Caki2 (cell line): Measurements from ENCODE around the gene CTPS2. TPM values are rescaled to one million over a fixed set of nuclear protein-coding genes. Genes with fewer than 3 reads are reported as not detected.
"Not testable (repeated sequence)": the region's sequence is repeated elsewhere in the genome, so short reads cannot be mapped to it uniquely, and the experiment has no call there.

ENCODE experiments used
- DNase-seq: peaks from one replicate; pipeline ENCODE4 v3.0.0-alpha.2; 2015; ENCODE audit warnings: low read depth
- in situ Hi-C: cut with HindIII; loops from 2 replicates; pipeline ENCODE4 v1.10.0; 2016; ENCODE audit warnings: low sequenced_read_pairs, low pct_unique_long_range_greater_than_20kb, mixed read lengths
- total RNA-seq: library from RNA; depleted of rRNA; stranded (reverse); fragments of >200 nt; shearing (Covaris generic); gene quantifications from 2 replicates; pipeline ENCODE4 v1.2.3, GENCODE V29; 2014; ENCODE audit warnings: low replicate concordance

CTPS2 gene
- total RNA-seq, 1 experiment from 2014 or later = 40.9 TPM

- in situ Hi-C loops = no loop called here
- no peak for DNase-seq
Observed at GRCh38 chrX:16587836-16588235, 124.6 kb downstream of the CTPS2 start.

- no peak for DNase-seq
- in situ Hi-C loops = no loop called here
Observed at GRCh38 chrX:16586377-16587112, 125.9 kb downstream of the CTPS2 start.

GRCh38 chrX:16585486-16586376, 126.7 kb downstream of the CTPS2 start:
- DNase-seq = no peak
- in situ Hi-C loops = no loop called here

GRCh38 chrX:16580004-16580797, 132.3 kb downstream of the CTPS2 start:
- in situ Hi-C loops, DNase-seq: not testable (repeated sequence)

GRCh38 chrX:16579517-16579916, 133.0 kb downstream of the CTPS2 start:
- in situ Hi-C loops = no loop called here
- no peak for DNase-seq

GRCh38 chrX:16578218-16578617, 134.3 kb downstream of the CTPS2 start:
- no peak for DNase-seq
- in situ Hi-C loops = no loop called here

GRCh38 chrX:16577483-16578029, 134.9 kb downstream of the CTPS2 start:
- no peak for DNase-seq
- in situ Hi-C loops = no loop called here

DNA sequence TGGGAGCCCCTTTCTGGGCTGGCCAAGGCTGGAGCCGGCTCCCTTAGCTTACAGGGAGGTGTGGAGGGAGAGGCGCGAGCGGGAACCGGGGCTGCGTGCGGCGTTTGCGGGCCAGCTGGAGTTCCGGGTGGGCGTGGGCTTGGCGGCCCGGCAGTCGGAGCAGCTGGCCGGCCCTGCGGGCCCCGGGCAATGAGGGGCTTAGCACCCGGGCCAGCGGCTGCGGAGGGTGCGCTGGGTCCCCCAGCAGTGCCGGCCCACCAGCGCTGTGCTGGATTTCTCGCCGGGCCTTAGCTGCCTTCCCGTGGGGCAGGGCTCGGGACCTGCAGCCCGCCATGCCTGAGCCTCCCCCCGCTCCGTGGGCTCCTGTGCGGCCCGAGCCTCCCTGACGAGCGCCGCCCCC, 137.1 kb downstream of the CTPS2 start:
- in situ Hi-C loops = not testable (repeated sequence)

DNA sequence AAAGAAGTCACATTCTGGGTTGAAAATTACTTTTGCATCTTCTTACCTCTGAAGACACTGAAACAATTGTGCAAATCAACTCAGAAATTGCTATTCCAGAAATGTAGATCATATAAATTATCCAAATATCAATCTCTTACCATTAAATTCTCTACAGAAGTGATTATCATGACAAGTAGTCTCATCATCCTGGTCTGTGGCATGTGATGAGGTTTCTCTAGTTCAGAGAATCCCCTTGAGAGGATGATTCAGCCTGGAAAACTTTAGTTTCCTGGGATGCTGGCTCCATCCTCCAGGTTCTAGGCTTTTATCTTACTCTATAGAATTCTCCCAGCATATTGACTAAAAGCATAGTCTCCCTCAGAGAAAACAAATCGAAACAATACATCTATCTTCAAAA, 138.7 kb downstream of the CTPS2 start:
- no peak for DNase-seq
- in situ Hi-C loops = no loop called here

More for the DNA sequence above, 137.1 kb downstream of the CTPS2 start:
- DNase-seq = not testable (repeated sequence)

DNA sequence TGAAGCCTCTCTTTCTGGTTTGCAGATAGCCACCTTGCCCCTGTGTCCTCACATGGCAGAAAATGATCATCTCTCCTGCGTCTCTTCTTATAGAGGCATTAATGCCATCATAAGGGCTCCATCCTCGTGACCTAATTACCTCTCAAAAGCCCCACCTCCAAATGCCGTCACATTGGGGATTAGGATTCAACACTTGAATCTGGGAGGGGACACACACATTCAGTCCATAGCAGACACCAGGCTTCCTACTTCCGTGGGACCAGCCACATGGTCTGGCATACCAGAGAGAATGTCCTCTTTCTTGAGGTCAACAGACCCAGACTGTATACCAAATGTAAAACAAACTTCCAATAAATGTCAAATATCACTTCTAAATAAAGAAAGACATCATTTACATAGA, 144.8 kb downstream of the CTPS2 start:
- DNase-seq = no peak
- in situ Hi-C loops = no loop called here

DNA sequence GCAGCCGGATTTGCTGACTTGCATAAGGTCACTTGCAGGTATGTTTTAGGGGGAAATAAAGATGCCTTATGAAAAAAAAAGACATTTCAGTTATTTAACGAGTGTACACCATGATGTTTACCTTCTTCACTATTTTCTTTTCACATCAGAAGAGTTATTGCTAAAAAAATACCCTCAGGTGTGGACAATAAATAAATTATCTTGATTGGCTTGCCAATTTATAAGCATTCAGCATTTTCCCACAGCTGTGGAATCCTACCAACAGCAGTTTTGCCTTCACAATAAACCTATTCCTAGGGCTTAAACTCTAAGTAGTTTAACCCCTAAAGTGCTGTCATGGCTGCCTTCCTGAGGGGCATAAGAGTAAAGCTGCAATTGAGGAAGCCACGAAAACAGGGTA, 145.9 kb downstream of the CTPS2 start:
- in situ Hi-C loops = no loop called here
- DNase-seq = no peak

GRCh38 chrX:16560173-16560572, 152.3 kb downstream of the CTPS2 start:
- in situ Hi-C loops = no loop called here
- no peak for DNase-seq

DNA sequence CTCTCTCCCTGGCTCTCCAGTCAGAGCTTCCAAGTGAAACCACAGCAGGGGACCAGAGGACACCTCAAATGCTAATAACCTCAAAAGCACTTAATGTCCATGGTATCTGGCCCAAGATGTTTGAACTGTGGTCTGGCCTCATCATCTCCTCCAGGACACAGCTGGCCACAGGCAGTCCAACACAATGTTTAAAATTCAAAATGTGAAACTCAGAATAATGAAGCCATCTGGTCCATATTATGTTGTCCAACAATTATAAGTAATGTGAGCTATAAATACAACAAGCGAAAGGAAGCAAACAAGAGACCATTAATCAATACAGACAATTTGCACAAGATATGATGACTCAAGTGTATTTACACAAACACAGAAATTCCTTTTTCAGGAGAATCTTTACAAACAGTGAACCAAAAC, 153.3 kb downstream of the CTPS2 start:
- DNase-seq = no peak
- in situ Hi-C loops = no loop called here

DNA sequence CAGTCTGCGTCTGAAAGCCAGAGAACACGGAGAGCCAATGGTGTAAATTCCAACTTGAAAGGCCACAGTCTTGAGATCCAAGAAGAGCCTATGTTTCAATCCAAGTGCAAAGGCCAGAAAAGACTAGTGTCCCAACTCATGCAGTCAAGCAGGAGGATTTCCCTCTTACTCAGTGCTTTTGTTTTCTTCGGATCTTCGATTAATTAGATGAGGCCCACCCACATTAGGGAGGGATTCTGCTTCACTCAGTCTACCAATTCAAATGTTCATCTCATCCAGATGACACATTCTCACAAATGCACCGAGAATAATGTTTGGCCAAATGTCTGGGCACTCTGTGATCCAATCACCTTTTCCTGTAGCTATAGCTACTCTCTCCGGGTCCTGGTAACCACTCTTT, 154.0 kb downstream of the CTPS2 start:
- in situ Hi-C loops = no loop called here
- DNase-seq = no peak

DNA sequence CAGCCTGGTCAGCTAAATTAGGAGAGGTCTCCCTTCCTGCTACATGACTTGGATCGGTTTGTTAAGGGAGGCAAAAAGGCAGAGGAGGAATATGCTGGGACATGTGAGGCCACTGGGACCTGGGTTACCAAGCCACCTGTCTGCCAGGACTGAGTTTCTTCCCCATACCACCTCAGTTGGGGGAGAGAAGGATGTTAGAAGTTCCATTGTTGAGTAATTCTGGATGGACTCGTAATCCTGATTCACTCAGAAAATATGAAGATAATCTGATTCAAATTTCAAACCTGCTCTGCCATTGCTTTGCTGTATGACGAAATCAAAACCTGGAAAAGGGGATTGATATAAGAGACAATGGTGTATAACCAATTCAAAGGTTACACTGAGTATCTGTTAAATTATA, 159.9 kb downstream of the CTPS2 start:
- no peak for DNase-seq
- in situ Hi-C loops = no loop called here

GRCh38 chrX:16547644-16548043, 164.8 kb downstream of the CTPS2 start:
- DNase-seq = no peak
- in situ Hi-C loops = no loop called here

GRCh38 chrX:16544969-16545368, 167.5 kb downstream of the CTPS2 start:
- DNase-seq = no peak
- in situ Hi-C loops = no loop called here
